ENCODE measurements around the gene NDUFS6.

GRCh38 chr5:1760231-1760630 is 41.0 kb upstream of the NDUFS6 start:
- TF ChIP-seq CTCF (conservative IDR thresholded peaks at IDR 0.05; ENCODE audit: low read depth, low read length) (no peak), EZH2 (IDR thresholded peaks at IDR 0.05; ENCODE audit: low read length, unreplicated experiment) (no peak), EZH2phosphoT487 (IDR thresholded peaks at IDR 0.05; ENCODE audit: borderline replicate concordance, low read length) (no peak)
